H4 (cell line): ENCODE data around the gene OAF. TPM values are rescaled to one million over a fixed set of nuclear protein-coding genes. Genes with fewer than 3 reads are reported as not detected.
A peak's percentile ranks its signal among the peaks of the same experiment; 100 is the strongest.
"Not testable (repeated sequence)": the region's sequence is repeated elsewhere in the genome, so short reads cannot be mapped to it uniquely, and the experiment has no call there.

Experiments used
- DNase-seq: peaks from one replicate; pipeline ENCODE4 v3.0.0-alpha.2; 2015; ENCODE audit warnings: low spot score
- total RNA-seq: library from RNA; depleted of rRNA; stranded (reverse); fragments of >200 nt; shearing (Covaris generic); gene quantifications from 2 replicates; pipeline ENCODE4 v1.2.3, GENCODE V29; 2014; rRNA removed

Gene OAF
- total RNA-seq: 33.5 and 44.5 TPM in 2 replicates

DNA sequence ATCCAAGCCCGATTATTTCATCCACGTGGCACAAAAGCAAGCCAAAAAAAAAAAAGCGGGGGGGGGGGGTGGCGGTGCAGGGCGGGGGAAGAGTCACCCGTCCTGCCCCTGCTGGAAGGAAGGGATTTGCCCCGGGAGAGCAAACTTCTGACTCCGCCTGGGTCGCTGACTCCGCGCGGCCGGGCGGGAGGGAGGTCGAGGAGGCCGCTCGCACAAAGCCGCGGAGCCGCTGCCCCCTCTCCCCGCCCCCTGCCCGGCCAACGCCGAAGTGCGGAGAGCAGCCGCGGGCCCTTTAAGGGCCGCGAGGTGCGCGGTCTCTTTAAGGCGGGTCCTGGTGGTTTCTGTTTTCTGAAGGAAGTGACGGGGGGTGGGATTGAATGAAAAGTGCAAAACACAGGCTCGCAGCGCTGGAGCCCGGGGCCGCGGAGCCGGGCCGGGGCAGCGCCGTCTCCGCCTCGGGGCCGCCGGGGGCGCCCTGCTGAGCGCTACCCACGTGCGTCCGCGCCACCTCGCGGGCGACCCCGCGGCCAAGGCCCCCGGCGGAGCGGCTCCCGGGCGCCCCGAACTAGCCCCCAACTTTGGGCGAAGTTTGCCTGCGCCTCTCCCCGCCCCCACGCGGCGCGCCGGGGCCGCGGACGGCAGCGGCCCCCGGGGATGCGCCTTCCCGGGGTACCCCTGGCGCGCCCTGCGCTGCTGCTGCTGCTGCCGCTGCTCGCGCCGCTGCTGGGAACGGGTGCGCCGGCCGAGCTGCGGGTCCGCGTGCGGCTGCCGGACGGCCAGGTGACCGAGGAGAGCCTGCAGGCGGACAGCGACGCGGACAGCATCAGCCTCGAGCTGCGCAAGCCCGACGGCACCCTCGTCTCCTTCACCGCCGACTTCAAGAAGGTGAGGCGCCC is at the start of gene OAF:
OAF (plus strand) TSS at position 407 of the 896 bp plus-strand sequence; CDS start at position 655, 248 bp downstream.
- DNase-seq: peak; percentile 67

GRCh38 chr11:120167659-120168058 is 43.2 kb upstream of the OAF start:
- no peak for DNase-seq

DNA sequence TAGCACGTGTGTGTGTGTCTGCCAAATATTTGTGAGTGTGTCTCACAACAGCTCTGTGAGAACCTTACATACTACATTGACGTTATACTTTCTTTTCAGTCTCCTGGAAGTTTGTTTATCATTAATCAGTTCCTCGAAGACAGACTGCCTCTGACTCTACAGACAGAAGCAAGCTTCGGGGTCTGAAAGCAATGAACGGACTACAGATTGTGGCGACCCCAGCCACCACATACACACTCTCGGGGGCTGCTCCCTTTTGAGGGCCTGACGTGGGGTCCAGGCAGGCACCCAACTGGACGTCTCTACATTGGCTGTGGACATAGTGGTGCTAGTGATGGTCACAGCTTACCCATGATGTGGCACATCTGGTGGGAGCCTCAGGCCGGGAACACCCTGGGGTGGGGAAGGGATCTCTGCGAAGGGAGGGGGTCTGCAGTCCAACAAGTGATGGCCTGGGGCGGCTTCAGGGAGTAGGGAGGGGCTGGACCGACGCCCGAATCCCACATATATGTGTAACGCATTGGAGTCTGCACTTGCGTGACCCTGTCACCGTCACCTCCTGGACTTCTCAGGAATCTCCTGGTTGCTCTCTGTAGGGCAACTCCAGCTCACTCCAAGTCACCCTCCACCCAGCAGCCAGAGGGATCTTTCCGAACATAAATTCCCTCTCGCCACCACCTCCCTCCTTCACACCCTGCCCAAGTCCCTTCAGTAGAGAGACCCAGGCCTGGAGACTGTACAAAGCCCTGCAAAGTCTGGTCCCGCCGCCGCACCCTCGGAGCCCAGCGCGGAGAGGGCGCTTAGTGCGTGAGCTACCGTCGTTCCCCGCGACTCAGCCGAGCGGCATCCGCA is 42.5 kb upstream of the OAF start:
- no peak for DNase-seq

GRCh38 chr11:120168960-120169681 is 41.7 kb upstream of the OAF start:
- DNase-seq: no peak

GRCh38 chr11:120169981-120170698 is 40.7 kb upstream of the OAF start:
- DNase-seq: no peak

DNA sequence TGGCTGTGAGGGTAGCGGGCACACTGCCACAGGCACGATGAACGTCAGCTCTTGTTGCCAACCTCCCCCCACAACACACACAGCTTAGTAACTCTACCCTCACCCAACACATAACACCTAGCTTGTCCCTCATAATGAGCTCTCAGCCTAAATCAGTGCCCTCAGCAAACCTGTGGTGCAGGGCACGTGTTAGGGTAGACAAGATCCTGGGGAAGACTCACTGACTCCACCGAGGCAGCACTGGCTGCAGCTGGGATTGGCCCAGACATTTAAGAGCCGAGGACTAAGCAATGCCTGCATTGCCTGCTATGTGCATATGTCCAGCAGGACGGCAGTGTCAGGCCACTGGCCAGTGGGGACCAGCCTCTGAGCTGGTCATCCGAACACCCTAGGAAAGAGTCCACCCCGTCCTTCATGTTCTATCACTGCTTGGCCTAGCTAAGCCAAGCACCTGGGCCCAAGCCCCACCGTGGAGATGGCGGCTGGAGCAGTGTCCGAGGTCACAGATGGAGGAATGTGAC is 40.0 kb upstream of the OAF start:
- DNase-seq: no peak

DNA sequence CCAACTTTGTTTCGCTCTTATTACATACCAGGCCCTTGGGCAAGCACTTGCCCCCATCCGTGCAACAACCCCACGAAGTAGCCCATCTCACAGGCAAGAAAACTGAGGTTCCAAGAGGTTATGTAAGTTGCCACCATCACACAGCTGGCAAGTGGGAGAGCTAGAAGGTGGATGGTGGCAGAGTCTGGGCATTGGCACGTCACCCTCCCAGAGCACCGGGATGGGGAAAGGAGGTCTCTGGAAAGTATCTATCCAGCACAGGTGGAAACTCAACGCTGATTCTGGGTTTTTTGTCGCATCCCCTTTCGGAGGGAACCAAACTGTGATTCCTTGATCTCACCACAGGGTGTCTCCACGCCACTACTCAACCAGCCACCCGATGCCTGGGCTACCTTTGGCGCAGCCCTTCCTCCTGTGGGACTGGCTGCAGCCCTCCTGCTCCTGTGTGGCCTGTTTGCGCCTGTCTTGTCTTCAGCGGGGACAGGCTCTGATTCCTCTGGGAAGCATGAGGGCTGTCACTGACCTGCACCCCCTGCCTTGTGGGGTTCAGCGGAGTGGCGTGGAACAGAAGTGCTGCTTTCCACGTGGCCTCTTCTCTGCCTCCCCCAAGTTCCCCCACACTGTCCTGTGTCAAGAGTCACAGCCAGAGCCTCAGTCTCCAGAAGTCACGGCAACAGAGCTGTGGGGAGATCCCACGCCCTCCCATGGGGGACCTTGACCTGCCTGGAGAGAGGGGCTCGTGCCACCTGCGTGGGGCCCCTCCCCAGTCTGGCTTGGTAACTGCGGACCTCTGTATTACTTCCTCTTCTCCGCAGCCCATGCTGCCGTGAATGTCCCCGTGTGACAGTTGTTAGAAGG is 38.5 kb upstream of the OAF start:
- peak; percentile 54 for DNase-seq

GRCh38 chr11:120173019-120173705 is 37.7 kb upstream of the OAF start:
- DNase-seq: no peak

DNA sequence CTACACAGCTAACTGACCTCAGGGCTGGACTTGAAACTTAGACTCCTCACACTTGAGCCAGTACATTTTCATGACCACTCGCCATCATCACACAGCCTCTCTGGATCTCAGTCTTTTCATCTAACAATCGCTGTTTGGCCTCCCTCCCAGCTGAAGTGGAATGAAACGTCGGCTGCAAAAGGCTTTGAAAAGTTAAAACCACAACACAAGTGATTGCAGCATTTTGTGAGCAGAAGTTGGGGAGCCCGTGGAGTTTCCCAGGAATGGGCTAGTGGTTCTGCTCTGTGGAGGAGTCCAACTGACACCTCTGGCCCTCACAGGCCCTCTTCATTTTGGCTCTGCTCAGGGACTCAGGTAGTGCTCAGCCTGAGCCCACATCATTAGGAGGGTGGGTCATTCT is 37.0 kb upstream of the OAF start:
- DNase-seq: no peak

- no peak for DNase-seq
Observed at GRCh38 chr11:120174866-120175265, 36.0 kb upstream of the OAF start.

- DNase-seq: no peak
Observed at GRCh38 chr11:120178561-120179056, 32.2 kb upstream of the OAF start.

DNA sequence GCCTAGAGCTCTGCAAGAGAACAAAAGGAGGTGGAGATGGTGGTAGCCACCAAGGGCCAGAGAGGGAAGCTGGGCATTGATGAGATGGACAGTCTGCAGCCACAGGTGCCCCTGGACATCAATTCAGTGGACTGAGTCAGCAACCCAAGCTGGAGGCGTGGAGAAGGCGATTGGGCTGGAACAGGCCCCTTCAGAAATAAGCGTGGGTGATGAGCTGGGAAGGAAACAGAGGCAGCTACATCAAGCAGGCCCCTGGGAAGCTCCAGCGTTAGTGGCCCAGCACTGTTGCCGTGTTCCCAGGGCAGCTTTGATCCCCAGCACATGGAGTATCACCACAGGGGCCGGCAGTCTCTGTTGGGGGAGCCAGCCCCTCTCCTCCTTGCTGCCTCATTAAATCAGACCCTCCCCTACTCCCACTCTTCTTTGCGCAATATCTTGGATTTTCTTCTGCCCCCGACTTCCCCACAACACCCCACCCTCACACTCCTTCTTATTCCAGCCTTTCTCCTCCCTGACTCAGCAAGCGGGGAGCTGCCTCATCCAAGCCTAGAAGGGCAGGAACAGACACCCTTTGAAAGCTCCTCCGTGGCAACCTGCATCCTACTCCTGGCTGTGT is 31.7 kb upstream of the OAF start:
- no peak for DNase-seq

GRCh38 chr11:120180063-120180462 is 30.8 kb upstream of the OAF start:
- DNase-seq: not testable (repeated sequence)

GRCh38 chr11:120180551-120181232 is 30.1 kb upstream of the OAF start:
- DNase-seq: no peak

- no peak for DNase-seq
Observed at GRCh38 chr11:120181376-120181975, 29.4 kb upstream of the OAF start.

GRCh38 chr11:120182372-120182771 is 28.5 kb upstream of the OAF start:
- no peak for DNase-seq

GRCh38 chr11:120182790-120183491 is 27.9 kb upstream of the OAF start:
- peak; percentile 31 for DNase-seq
